ENCODE results near the gene FOXRED1.
A peak's percentile ranks its signal among the peaks of the same experiment; 100 is the strongest.
"Not testable (repeated sequence)": the region's sequence is repeated elsewhere in the genome, so short reads cannot be mapped to it uniquely, and the experiment has no call there.

The FOXRED1 gene

DNA sequence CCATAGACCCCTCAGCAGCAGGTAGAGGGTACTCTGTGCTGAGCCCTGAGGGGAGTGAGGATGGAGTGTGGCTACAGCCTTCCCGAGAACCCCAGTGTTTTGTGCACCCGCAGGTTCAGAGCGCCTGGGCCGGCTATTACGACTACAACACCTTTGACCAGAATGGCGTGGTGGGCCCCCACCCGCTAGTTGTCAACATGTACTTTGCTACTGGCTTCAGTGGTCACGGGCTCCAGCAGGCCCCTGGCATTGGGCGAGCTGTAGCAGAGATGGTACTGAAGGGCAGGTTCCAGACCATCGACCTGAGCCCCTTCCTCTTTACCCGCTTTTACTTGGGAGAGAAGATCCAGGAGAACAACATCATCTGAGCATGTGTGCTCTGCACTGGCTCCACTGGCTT, 8.4 kb downstream of the FOXRED1 start:
- no peak for DNase-seq (ENCODE audit: low read depth)

DNA sequence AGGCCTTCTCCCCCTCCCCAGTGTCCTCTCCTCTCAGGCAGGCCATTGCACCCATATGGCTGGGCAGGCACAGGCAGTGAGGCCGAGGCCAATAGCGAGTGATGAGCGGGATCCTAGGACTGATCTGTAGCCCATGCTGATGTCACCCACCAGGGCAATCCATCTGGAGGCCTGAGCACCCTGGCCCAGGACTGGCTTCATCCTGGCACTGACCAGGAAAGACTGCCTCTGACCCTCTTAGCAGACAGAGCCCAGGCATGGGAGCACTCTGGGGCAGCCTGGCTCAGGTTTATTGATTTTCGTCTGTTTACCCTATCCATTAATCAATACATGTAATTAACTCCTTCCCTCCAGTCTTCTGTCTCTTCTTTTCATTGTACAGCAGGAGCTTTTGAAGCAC, 8.8 kb downstream of the FOXRED1 start:
- no peak for DNase-seq (ENCODE audit: low read depth)

DNA sequence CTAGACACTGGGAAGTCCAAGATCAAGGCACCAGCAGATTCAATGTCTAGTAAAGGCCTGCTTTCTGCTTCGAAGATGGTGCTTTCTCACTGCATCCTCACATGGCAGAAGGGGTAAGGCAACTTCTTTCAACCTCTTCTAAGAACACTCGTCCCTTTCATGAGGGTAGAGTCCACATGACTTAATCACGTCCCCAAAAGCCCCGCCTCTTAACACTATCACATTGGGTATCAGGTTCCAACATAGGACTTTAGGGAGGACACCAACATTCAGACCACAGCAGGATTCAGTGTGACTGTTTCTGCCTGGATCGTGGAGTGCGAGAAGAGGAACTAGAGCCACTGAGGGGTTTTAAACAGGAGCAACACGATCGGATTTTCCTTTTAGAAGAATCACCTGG, 10.2 kb downstream of the FOXRED1 start:
- no peak for DNase-seq (ENCODE audit: low read depth)

DNA sequence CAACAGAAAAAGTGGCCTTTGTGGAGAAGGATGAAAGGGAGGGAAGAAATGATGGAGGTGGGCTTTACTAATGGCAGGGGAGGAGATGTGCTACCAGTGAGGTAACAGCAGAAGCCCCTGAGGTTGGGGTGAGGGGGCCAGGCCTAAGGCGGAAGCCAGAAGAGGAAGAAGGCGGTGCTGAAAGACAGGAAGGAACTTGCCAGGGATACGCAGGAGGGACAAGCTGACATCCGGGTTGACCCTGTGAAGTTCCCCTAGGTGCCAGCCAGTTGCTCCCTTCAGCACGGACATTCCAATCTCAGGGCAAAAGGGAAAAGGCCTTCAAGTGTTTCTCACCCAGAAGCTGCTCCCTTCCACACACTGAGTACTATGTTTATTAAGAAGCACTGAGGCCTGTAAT, 11.6 kb downstream of the FOXRED1 start:
- no peak for DNase-seq (ENCODE audit: low read depth)

DNA sequence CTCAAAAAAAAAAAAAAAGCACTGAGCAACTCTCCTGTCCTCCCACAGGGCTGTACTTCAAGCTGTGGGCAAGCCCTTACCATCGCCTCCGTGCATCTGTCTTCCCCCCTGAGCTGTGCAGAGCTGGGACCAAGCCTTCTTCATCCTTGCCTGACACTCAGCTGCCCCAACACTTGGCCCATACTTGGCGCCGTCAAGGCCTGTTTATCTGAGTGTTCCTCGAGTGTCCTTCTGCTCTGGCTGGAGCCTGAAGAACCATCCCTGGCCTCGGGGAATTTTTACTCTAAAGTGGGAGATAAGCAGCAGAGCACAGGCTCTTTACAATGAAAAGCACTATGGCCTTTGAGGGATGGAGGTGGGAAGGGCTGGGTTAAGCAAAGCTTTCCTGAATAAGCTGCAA, 12.3 kb downstream of the FOXRED1 start:
- DNase-seq (ENCODE audit: low read depth) = no peak

DNA sequence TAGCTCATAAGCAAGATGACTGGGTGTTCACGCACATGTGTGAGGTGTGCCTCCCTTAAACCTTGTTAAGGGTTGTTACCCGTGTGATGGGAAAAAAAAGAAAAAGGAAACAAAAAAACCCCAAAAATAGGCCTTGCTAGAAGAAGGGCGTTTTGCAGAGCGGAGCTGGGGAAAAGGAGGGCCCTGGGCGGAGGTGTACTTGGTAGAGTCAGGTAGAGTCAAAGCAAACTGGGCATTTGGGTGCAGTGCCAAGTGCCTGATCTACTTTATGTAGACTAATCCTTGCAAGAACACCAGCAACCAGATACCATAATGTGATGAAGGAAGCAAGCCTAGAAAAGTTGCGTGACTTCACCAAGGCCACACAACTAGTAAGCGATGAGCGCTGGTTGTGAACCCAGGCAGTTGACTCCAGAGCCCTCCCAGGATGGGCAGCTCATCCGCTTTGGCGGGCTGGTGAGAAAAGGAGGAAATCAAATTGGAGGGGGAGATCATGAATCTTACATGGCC, 12.8 kb downstream of the FOXRED1 start:
- no peak for DNase-seq (ENCODE audit: low read depth)

DNA sequence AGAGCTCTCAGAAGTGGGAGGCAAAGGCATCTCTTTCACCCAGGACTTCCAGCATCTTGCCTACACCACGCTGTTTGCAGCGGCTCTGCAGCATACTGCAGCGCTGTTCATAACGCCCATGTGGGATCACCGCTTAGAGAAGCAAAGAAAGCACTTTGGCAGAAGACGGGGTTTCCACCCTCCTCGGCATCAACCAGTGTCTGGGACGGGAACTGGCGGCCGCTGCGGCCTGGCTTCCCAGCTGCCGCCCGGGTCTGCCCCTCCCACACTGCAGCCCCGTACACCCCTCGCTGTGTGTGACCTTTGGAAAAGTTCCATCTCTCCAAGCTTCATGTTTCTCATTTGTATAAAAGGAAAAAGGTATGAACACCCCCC, 13.4 kb downstream of the FOXRED1 start:
- DNase-seq (ENCODE audit: low read depth) = no peak

DNA sequence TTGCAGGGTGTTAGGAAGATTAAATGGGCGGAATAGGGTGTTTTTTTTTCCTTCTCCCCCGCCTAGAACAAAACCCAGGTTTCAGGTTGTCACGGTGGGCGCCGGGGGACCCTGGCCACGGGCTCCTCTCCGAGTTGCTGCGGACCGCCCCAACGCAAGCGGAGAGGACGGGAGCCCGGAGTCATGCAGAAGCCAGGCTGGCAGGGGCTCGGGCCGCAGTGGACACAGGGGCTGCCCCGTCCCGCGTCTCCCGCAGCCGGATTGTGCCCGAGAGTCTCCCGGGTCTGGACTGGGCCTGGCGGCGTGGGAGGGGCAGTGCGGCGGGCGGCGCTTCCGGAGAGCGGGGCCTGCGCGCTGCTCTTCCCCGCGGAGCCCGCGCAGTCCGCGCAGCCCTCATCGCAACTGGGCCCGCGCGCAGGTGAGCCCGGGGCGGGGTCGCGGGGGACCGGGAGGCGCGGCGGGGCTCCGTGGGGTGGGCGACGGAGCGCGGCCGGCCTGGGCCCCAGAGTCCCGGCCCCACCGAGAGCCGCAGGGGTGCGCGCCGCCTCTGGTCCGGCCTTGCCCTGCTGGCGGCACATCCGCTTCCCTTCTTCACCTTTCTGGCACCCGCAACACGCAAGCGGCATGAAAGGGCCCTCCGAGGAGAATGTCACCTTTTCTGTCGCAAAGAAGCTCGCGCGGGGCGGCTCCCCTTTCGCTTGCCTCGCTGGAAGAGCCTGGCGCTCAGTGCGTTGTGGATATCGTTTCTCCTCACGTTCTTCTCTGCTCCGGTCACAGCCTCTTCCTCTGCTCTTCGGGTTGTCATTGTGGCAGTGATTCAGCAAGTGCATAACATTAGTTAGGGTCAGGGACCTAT, 14.0 kb downstream of the FOXRED1 start, which contains the start of gene TIRAP:
Gene TIRAP (plus strand): TSS at position 358 of the 856 bp plus-strand sequence. CDS start 7,802 bp downstream, outside the sequence.
- peak; percentile 46 for DNase-seq (ENCODE audit: low read depth)

DNA sequence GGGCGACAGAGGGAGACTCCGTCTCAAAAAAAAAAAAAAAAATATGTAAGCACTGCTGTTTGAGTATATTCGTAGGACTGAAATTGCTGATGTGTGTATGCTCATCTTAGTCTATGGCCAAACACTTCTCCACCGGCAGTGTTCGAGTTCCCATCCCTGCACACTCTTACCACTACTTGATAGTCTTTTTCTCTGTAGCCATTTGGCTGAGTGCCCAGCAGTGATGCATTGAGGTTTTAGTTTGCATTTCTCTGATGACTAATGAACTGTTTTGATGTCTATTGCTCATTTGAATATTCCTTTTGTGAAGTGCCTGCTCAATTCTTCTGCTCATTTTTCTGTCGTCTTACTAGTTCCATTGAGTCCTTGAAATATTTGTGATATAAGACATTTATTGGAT, 15.9 kb downstream of the FOXRED1 start:
- DNase-seq (ENCODE audit: low read depth) = peak; percentile 75

DNA sequence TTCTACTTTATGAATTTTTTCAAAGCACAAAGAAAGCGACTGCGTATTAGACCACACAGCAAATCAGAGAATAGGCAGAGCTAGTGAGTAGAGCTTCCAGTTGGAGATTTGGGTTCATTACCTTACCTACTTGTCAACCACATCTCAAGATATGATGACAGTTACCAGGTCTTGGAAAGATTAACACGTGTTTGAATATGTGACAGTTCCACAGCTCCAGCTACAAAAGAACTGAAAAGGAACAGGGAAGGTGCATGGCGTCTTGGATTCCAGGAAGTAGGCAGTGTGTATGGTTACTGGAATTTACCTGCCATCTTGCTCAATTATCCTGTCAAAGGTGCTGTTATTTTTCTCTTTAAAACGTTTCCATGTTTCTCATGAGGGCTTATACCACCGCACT, 19.3 kb downstream of the FOXRED1 start:
- no peak for DNase-seq (ENCODE audit: low read depth)

DNA sequence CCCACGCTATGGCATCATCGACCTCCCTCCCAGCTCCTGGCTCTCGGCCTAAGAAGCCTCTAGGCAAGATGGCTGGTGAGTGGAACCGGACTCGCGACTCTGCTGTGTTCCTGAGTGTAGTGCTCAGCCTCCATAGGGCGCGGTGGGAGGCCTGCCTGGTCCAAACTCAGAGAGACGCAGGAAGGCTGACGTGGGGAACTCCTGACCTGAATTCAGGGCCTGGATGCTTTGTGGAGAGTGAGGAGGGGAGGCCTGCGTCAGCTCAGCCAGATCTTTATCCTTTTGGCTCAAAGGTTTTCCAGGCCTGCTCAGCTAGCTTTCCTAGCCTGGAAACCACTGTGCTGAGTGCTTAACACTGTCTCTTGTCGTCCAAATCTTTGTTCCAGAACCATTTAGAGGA, 21.9 kb downstream of the FOXRED1 start:
- no peak for DNase-seq (ENCODE audit: low read depth)

DNA sequence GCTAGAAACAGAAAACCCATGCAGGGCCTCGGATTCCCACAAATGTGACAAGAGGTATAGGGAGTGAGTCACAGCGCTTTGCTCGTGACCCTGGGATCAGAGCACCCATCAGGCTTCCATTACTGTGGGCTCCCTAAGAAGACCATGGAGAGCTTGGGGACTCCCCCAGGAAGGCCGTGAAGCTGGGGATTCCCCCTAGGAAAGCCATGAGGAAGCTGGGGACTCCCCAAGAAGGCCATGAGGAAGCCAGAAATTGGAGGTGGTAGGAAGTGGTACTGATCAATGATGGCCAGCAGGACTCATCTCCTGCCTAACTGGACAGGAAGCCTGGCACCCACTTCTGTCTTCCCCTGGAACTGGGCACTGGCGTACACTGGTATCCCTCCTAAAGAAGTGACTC, 24.8 kb downstream of the FOXRED1 start:
- no peak for DNase-seq (ENCODE audit: low read depth)

DNA sequence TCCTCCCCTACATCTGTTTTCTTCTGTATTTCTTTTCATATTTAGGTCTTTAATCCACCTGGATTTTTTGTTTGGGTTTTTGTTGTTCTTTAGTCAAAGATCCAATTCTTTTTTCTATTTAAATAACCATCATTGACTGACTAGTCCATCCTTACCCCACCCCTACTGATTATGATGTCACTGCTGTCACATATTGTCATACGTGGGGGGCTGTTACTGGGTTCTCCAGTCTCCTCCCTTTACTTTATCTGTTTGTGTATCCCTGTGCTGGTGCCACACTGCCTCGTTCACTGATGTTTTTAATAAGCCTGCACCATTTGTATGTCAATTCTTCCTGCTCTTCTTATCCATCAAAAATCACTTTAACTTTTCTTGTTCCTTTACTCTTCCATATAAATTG, 28.1 kb downstream of the FOXRED1 start:
- no peak for DNase-seq (ENCODE audit: low read depth)

DNA sequence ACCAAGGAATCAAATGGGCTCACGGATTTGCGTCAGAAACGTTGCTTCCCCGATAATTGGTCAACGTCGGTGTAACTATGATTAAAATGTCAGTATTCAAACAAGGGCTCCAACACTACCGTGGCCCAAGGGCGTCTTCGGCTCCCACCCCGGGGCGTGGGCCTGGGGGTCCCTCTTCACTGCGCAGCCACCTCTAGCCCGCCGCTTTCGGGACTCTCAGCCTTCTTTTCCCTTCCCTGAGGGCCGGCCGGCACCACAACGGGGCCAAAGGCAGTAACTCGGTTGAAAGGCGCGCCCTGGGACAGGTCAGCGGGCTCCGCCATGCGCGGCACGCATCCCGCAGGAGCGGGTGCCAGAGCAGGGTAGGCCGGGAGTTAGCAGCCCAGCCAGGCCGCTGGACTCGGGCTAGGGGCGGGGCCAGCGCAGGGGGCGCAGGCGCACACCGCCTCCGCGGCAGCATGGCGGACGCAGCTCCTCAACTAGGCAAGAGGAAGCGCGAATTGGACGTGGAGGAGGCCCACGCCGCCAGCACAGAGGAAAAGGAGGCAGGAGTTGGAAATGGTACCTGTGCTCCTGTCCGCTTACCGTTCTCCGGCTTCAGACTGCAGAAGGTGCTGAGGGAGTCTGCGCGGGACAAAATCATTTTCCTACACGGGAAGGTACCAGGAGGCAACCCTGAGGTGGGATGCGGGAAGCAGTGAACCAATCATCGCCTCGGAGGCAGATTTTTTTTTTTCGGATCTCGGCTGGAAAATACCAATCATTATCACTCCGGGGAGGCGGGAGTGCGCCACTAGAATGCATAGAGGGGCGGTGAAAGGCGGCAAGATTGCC, 34.9 kb downstream of the FOXRED1 start, which contains the start of gene DCPS:
Gene DCPS (plus strand): TSS at position 438 of the 834 bp plus-strand sequence. CDS start 21 bp downstream, at position 459.
- DNase-seq (ENCODE audit: low read depth) = peak; percentile 83

DNA sequence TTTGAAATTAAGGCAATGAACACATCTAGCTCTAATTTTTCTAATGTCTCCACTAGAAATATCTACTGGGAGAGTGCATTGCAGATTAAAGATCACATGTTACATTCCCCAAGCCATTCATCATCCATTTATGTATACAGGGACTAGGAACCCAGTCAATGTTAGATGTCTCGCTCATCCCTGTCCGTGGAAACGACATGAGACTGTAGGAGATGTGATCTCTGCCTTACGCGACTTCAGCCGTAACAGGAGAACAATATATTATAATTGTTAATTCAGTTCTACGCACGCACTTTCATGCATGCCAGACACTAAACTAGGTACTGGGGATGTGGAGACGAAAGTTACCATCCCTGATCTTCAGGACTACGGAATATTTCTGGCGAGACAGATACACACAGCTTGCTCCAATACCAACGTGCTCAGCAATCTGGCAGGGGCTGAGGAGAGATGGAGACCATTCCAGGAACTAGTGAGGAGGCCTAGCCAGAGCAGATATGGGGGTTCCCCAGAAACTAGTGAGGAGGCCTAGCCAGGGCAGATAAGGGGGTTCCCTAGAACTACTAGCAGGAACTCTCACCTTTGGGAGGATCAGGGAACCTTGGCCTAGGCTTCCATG, 35.6 kb downstream of the FOXRED1 start:
- DNase-seq (ENCODE audit: low read depth) = no peak

DNA sequence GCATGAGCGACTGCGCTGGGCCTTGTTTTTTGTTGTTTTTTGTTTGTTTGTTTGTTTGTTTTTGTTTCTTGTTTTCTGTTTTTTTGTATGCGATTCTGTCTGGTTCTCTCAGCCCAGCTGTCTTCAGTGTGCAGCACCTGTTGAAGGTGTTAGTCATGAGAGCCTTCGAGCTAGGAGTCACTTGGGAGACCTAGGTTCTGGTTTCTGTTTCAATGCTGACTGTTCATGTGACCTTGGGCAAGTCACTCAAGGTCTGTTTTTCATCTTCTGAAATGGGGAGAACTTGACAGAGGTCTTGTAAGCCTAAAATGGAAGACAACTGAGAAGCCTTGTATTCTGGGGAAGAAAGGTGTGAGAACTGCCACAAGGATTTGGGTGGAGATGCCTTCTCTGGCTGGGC, 36.7 kb downstream of the FOXRED1 start:
- DNase-seq (ENCODE audit: low read depth) = no peak

DNA sequence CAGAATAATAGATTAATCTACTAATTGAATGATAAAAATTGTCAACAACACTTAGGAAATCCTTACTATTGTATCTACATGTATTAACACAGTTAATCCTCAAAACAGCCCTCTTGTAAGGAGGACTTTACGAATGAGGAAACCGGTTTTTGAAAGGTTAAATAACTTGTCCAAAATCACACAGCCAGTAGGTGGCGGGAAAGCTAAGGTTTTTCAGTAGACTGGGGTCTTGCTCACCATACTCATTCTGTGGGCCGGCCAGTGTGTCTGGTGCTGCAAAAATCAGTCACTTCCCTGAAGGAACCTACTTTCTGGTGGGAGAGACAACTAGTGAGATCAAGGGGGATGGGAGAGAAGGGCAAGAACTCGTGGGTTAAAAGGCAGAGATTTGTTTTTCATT, 38.8 kb downstream of the FOXRED1 start:
- DNase-seq (ENCODE audit: low read depth) = no peak

DNA sequence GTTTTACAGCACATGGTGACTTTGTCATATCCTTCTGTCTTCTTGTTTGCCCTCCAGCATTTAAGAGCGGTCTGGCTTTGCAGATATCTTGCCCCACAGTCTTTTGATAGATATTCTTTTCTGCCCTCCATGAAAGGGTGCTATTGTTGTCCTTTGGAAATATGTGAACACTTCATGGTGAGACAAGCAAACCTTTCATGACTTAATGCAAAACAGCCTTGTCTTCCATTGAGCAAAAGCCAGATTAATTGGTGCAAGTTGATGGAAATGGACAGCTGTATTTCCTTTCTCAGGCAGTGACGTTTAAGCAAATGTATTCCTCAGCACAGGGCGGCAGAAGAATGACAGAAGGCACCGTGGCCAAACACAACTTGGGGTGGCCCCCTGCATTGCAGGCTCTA, 39.3 kb downstream of the FOXRED1 start:
- DNase-seq (ENCODE audit: low read depth) = no peak

DNA sequence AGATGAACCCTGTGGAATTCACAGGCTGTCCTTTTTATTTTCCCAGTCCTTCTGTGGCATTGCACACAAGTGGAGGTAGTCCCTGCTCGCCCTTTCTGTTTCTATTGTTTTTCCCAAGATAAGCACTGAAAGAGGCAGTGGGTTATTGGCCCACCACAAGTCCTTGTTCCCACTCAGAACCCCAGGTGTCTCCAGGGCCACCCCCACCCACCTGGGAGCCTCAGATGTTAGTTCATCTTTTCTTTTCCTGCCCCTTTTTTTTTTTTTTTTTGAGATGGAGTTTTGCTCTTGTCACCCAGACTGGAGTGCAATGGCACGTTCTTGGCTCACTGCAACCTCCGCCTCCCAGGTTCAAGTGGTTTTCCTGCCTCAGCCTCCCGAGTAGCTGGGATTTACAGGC, 39.8 kb downstream of the FOXRED1 start:
- not testable (repeated sequence) for DNase-seq (ENCODE audit: low read depth)

DNA sequence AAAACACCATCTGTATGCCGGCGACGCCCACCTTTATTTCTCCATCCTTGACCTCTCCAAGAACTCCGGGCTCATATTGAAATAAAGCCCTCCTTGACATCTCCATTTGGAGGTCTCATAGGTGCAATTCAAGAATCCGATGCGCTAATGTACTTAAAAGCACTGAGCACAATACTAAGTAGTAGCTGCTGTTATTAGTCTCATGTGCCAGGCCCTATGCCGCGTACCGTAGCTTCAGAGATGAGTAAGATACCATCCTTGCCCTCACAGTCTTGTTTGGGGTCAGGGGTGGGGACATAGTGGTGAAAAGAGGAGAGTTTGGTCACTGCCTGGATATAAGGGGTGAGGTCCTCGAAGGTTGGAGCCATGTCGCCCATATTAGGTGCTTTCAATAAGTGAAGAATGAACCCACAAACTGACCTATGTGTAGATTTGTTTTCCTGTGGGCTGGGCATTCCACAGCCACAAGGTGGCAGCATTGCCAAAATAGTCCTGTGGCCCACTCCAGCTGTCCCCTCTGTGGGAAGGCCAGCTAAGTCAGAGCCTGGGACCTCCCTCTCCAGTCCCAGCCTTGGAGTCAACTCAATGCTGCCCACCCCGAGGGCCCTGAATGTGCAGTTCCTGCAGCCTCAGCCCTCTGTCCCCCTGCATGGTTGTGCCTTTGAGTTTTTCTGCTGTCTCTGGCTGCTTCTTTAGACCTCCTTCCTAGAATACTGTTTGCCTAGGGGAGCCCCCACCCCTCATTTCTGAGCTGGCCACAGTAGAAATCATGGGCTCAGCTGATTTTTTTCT, 41.4 kb downstream of the FOXRED1 start:
- DNase-seq (ENCODE audit: low read depth) = peak; percentile 27

DNA sequence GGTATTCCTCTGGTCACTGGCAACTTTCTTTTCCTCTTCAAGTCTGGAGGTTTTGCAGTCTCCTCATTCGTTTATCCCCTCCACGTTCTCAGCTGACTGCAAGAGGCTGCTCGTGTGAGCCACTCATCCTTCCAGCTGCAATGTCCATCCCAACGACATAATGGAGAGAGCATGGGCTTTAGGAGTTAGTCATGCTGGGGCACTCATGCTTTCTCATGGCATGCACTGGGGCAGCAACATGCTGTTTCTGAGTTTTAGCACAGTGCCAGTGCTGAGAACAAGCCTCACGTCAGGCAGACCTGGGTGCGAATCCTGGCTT, 42.0 kb downstream of the FOXRED1 start:
- DNase-seq (ENCODE audit: low read depth) = no peak
